Posterior cingulate gyrus (tissue), 11 donors: ENCODE measurements around the gene NBEAL2.
A peak's percentile ranks its signal among the peaks of the same experiment; 100 is the strongest.

Source experiments
- DNase-seq, 10 donors: peaks; one replicate each; pipeline versions ENCODE4 v3.0.0 to v3.0.0-alpha.2; 2020 to 2021; ENCODE audit warnings: mixed read lengths in 3 of 10
- intact Hi-C: fragments of 100-400 bp; cut with DNase I; formaldehyde crosslinking; loops from one replicate; pipeline ENCODE4 v1.15.1; 2023

The NBEAL2 gene

GRCh38 chr3:46942076-46942475, 37.4 kb upstream of the NBEAL2 start:
- intact Hi-C loops, result no loop called here
- DNase-seq, result peak in 2 of 10 donors; percentile 24 to 56

GRCh38 chr3:46942481-46943236, 36.8 kb upstream of the NBEAL2 start:
- intact Hi-C loops, result no loop called here
- peak in 2 of 10 donors; percentile 18 to 60 for DNase-seq

GRCh38 chr3:46943237-46944187, 36.0 kb upstream of the NBEAL2 start:
- intact Hi-C loops, result no loop called here
- DNase-seq, result peak in 2 of 10 donors; percentile 19 to 22

GRCh38 chr3:46944191-46944590, 35.3 kb upstream of the NBEAL2 start:
- DNase-seq, result peak in 3 of 10 donors; percentile 22 to 60 (median 30)
- intact Hi-C loops, result no loop called here

- intact Hi-C loops, result no loop called here
Measured at GRCh38 chr3:46946416-46946815, 33.0 kb upstream of the NBEAL2 start.

GRCh38 chr3:46946856-46947545, 32.5 kb upstream of the NBEAL2 start:
- peak in 2 of 10 donors; percentile 22 to 58 for DNase-seq
- intact Hi-C loops, result no loop called here

More at GRCh38 chr3:46946416-46946815, 33.0 kb upstream of the NBEAL2 start:
- DNase-seq, result peak in 2 of 10 donors; percentile 30 to 53

GRCh38 chr3:46947546-46947901, 31.9 kb upstream of the NBEAL2 start:
- intact Hi-C loops, result no loop called here
- peak in 2 of 10 donors; percentile 15 to 40 for DNase-seq

GRCh38 chr3:46947981-46948791, 31.3 kb upstream of the NBEAL2 start:
- intact Hi-C loops, result no loop called here
- DNase-seq, result peak in 3 of 10 donors; percentile 41 to 82 (median 73)

GRCh38 chr3:46948830-46949671, 30.4 kb upstream of the NBEAL2 start:
- peak in 3 of 10 donors; percentile 20 to 54 (median 23) for DNase-seq
- intact Hi-C loops, result no loop called here

GRCh38 chr3:46950177-46950576, 29.3 kb upstream of the NBEAL2 start:
- peak in 2 of 10 donors; percentile 10 to 52 for DNase-seq
- intact Hi-C loops, result no loop called here

GRCh38 chr3:46950650-46951241, 28.7 kb upstream of the NBEAL2 start:
- intact Hi-C loops, result no loop called here
- DNase-seq, result peak in 1 of 10 donors; percentile 42

- intact Hi-C loops, result no loop called here
- DNase-seq, result peak in 1 of 10 donors; percentile 6
Measured at GRCh38 chr3:46952813-46953212, 26.7 kb upstream of the NBEAL2 start.

GRCh38 chr3:46953234-46954010, 26.0 kb upstream of the NBEAL2 start:
- intact Hi-C loops, result no loop called here
- peak in 1 of 10 donors; percentile 8 for DNase-seq

- intact Hi-C loops, result no loop called here
- peak in 1 of 10 donors; percentile 21 for DNase-seq
Measured at GRCh38 chr3:46954178-46954577, 25.3 kb upstream of the NBEAL2 start.

GRCh38 chr3:46955157-46955556, 24.3 kb upstream of the NBEAL2 start:
- DNase-seq, result peak in 1 of 10 donors; percentile 22
- intact Hi-C loops, result no loop called here

- DNase-seq, result peak in 2 of 10 donors; percentile 18 to 49
- intact Hi-C loops, result no loop called here
Measured at GRCh38 chr3:46955801-46956259, 23.6 kb upstream of the NBEAL2 start.

GRCh38 chr3:46957092-46957820, 22.2 kb upstream of the NBEAL2 start:
- DNase-seq, result peak in 2 of 10 donors; percentile 7 to 36
- intact Hi-C loops, result no loop called here
